ENCODE results near the gene PLAAT3. TPM values are rescaled to one million over a fixed set of nuclear protein-coding genes. Genes with fewer than 3 reads are reported as not detected.
A peak's percentile ranks its signal among the peaks of the same experiment; 100 is the strongest.
"Not testable (repeated sequence)": the region's sequence is repeated elsewhere in the genome, so short reads cannot be mapped to it uniquely, and the experiment has no call there.

PLAAT3 gene
- total RNA-seq, 2 experiments from 2014 or later: 9.7 to 10.4 TPM

GRCh38 chr11:63583357-63583677 is 30.9 kb downstream of the PLAAT3 start:
- Mint-ChIP-seq H3K27ac (no peak overlapping the region), H3K36me3 (ENCODE audit: low read depth) (peaks cover 35% of the 10 kb centered on the region), H3K27me3 (ENCODE audit: low read depth) (no peaks in the 10 kb centered on the region), H3K4me1 (ENCODE audit: low read depth) (peaks cover 20% of the 10 kb centered on the region), H3K9me3 (ENCODE audit: insufficient read depth) (peaks cover 18% of the 10 kb centered on the region), H3K4me3 (no peak overlapping the region)
- no peak for DNase-seq
- ATAC-seq: no peak
- ChIA-PET CTCF (interaction anchor here (0.7 to 2.2 kb wide), 6 partner anchors 10 to 104 kb away, joined by 3 to 8 read pairs (median 3); no protein-coding TSS in a partner anchor), POLR2A (no interaction called here)

GRCh38 chr11:63581224-63581623 is 33.0 kb downstream of the PLAAT3 start:
- H3K4me1 Mint-ChIP-seq (ENCODE audit: low read depth): peaks cover 20% of the 10 kb centered on the region
- peaks cover 18% of the 10 kb centered on the region for H3K9me3 Mint-ChIP-seq (ENCODE audit: insufficient read depth)
- H3K4me3 Mint-ChIP-seq; DNase-seq; H3K27ac Mint-ChIP-seq; POLR2A ChIA-PET; ATAC-seq; H3K27me3 Mint-ChIP-seq (ENCODE audit: low read depth): not testable (repeated sequence)
- CTCF ChIA-PET: interaction anchor here (1.2 to 1.6 kb wide), 2 partner anchors 54 to 101 kb away, joined by 3 to 4 read pairs; no protein-coding TSS in a partner anchor
- peaks cover 37% of the 10 kb centered on the region for H3K36me3 Mint-ChIP-seq (ENCODE audit: low read depth)

DNA sequence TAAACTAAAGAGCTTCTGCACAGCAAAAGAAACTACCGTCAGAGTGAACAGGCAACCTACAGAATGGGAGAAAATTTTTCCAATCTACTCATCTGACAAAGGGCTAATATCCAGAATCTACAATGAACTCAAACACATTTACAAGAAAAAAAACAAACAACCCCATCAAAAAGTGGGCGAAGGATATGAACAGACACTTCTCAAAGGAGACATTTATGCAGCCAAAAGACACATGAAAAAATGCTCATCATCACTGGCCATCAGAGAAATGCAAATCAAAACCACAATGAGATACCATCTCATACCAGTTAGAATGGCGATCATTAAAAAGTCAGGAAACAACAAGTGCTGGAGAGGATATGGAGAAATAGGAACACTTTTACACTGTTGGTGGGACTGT is 35.4 kb downstream of the PLAAT3 start:
- DNase-seq; H3K27ac Mint-ChIP-seq; H3K27me3 Mint-ChIP-seq (ENCODE audit: low read depth); CTCF ChIA-PET; H3K4me3 Mint-ChIP-seq; ATAC-seq; POLR2A ChIA-PET: not testable (repeated sequence)
- peaks cover 18% of the 10 kb centered on the region for H3K9me3 Mint-ChIP-seq (ENCODE audit: insufficient read depth)
- H3K36me3 Mint-ChIP-seq (ENCODE audit: low read depth): peaks cover 48% of the 10 kb centered on the region
- H3K4me1 Mint-ChIP-seq (ENCODE audit: low read depth): peaks cover 34% of the 10 kb centered on the region

- peaks cover 2% of the 10 kb centered on the region for H3K27me3 Mint-ChIP-seq (ENCODE audit: low read depth)
- ATAC-seq (no peak), DNase-seq (no peak)
- ChIA-PET POLR2A (interaction anchor here (1.0 to 1.9 kb wide), 6 partner anchors 11 to 734 kb away, joined by 3 to 8 read pairs (median 4); partner anchors contain the start of gene PLAAT2), CTCF (interaction anchor here (0.6 to 2.2 kb wide), 7 partner anchors 22 to 96 kb away, joined by 3 to 10 read pairs (median 3); no protein-coding TSS in a partner anchor)
- peaks cover 26% of the 10 kb centered on the region for H3K36me3 Mint-ChIP-seq (ENCODE audit: low read depth)
- no peaks in the 10 kb centered on the region for H3K9me3 Mint-ChIP-seq (ENCODE audit: insufficient read depth)
- peak overlapping the region; percentile 82 for H3K27ac Mint-ChIP-seq
- H3K4me1 Mint-ChIP-seq (ENCODE audit: low read depth): peaks cover 21% of the 10 kb centered on the region
- peak overlapping the region; percentile 66 for H3K4me3 Mint-ChIP-seq
Observed at GRCh38 chr11:63574856-63575602, 39.2 kb downstream of the PLAAT3 start.

DNA sequence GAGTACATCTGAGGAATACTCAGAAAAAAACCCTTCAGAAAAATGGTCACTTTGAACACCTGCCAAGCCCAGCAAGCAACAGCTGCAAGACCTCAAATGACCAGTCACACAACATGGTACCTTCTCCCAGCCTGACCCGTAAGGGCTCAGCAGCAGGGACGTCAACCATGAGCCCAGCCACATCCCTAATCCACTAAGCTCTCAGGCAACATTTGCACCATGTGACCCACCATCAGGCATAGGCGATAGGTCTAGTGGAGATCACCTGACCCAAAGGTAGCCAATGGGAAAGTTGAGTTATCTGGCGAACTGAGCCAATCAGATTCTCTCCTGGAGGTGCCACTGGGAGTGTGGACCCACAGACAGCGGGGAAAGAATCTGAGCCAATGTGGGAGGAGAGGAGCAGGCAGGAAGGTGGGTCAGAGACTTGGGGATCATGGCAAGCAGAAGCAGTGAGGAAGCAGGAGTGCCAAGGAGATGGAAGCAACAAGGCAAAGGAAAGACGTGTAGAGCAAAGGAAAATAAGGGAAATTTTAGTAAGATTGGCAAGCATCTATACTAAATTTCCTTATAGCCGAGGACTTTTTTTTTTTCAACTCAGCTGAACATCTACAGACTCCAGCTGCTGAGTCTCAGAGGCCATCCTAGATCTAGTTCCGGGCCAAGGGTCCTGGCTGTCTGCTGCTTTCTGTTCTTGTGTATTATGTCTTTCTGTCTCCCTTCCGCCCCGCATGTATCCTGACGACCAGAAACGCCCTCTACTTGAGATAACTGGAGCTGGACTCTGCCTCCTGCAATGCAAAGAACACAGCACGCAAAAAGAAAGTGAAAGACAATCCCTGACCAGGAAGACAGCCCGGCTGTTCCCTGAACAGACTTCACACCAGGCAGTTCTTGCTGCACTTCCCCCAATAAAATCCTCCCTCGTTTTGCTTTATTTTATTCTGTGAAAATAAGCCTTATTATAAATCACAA is 40.1 kb downstream of the PLAAT3 start:
- ChIA-PET CTCF (interaction anchor here (0.7 to 2.2 kb wide), 7 partner anchors 9 to 95 kb away, joined by 3 to 10 read pairs (median 3); no protein-coding TSS in a partner anchor), POLR2A (interaction anchor here (1.0 to 1.9 kb wide), 6 partner anchors 10 to 733 kb away, joined by 3 to 8 read pairs (median 4); partner anchors contain the start of gene PLAAT2)
- Mint-ChIP-seq H3K36me3 (ENCODE audit: low read depth) (peaks cover 21% of the 10 kb centered on the region), H3K4me1 (ENCODE audit: low read depth) (peaks cover 21% of the 10 kb centered on the region), H3K27me3 (ENCODE audit: low read depth) (peaks cover 2% of the 10 kb centered on the region), H3K4me3 (peak overlapping the region; percentile 66), H3K27ac (peak overlapping the region; percentile 82), H3K9me3 (ENCODE audit: insufficient read depth) (no peaks in the 10 kb centered on the region)
- peak; percentile 95 for ATAC-seq
- DNase-seq: peak; percentile 73

GRCh38 chr11:63572026-63572688 is 42.1 kb downstream of the PLAAT3 start:
- Mint-ChIP-seq H3K9me3 (ENCODE audit: insufficient read depth) (no peaks in the 10 kb centered on the region), H3K27ac (no peak overlapping the region), H3K27me3 (ENCODE audit: low read depth) (peaks cover 2% of the 10 kb centered on the region), H3K36me3 (ENCODE audit: low read depth) (peaks cover 15% of the 10 kb centered on the region), H3K4me1 (ENCODE audit: low read depth) (peaks cover 32% of the 10 kb centered on the region), H3K4me3 (no peak overlapping the region)
- ATAC-seq (no peak), DNase-seq (no peak)
- POLR2A ChIA-PET: no interaction called here
- CTCF ChIA-PET: no interaction called here

GRCh38 chr11:63569570-63569969 is 44.7 kb downstream of the PLAAT3 start:
- Mint-ChIP-seq H3K27me3 (ENCODE audit: low read depth) (peaks cover 2% of the 10 kb centered on the region), H3K9me3 (ENCODE audit: insufficient read depth) (no peaks in the 10 kb centered on the region), H3K36me3 (ENCODE audit: low read depth) (peaks cover 11% of the 10 kb centered on the region), H3K4me3 (no peak overlapping the region), H3K27ac (no peak overlapping the region), H3K4me1 (ENCODE audit: low read depth) (peaks cover 40% of the 10 kb centered on the region)
- no peak for ATAC-seq
- no peak for DNase-seq
- POLR2A ChIA-PET: no interaction called here
- CTCF ChIA-PET: no interaction called here

DNA sequence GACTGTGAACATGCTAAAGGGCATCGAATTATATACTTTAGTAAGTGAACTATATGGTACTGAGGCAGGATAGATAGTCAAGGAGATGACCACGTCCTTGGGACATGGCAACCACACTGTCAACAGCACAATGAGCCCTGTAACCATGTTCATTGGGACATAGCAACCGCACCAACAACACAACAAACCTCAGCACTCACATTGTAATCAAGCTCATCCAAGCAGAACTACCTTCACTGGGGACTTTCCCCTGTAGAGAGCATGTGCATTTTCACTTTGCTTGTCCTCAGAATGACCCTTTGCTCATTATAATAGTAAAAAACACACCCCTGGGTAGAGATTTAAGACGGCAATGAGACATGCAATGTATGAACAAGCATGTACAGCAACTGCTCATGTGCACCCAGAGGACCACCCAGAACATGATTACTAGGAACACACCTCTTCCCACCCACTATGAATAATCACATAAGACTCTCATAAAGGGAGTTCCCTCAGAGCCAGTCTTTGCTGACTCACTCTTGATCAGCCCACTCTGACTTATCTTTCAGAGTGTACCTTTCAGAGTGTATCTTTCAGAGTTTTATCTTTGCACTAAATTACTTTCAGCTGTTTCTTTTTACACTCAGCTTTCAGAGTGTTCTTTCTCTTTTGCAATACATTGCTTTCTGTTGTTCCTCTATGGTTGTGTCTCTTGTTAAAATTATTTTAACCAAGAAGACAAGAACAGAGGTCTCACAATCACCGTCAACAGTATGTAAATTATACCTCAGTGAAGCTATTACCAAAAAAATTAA is 47.0 kb downstream of the PLAAT3 start:
- Mint-ChIP-seq H3K27me3 (ENCODE audit: low read depth) (peaks cover 2% of the 10 kb centered on the region), H3K27ac (peak overlapping the region; percentile 74), H3K4me1 (ENCODE audit: low read depth) (peaks cover 48% of the 10 kb centered on the region), H3K4me3 (peak overlapping the region; percentile 12), H3K36me3 (ENCODE audit: low read depth) (no peaks in the 10 kb centered on the region), H3K9me3 (ENCODE audit: insufficient read depth) (no peaks in the 10 kb centered on the region)
- ATAC-seq (peak; percentile 81), DNase-seq (peak; percentile 66)
- POLR2A ChIA-PET: interaction anchor here (0.6 to 5.5 kb wide), 7 partner anchors 8 to 685 kb away, joined by 3 to 27 read pairs (median 4); partner anchors contain the start of gene PLAAT4
- CTCF ChIA-PET: interaction anchor here (1.2 to 6.4 kb wide), 8 partner anchors 8 to 88 kb away, joined by 3 to 39 read pairs (median 6); partner anchors contain the start of gene PLAAT4

- ATAC-seq (no peak), DNase-seq (no peak)
- Mint-ChIP-seq H3K4me1 (ENCODE audit: low read depth) (peaks cover 64% of the 10 kb centered on the region), H3K27me3 (ENCODE audit: low read depth) (no peaks in the 10 kb centered on the region), H3K27ac (peak overlapping the region; percentile 75), H3K4me3 (no peak overlapping the region), H3K9me3 (ENCODE audit: insufficient read depth) (no peaks in the 10 kb centered on the region), H3K36me3 (ENCODE audit: low read depth) (no peaks in the 10 kb centered on the region)
- ChIA-PET CTCF (interaction anchor here (2.1 to 6.4 kb wide), 2 partner anchors 12 to 28 kb away, joined by 8 to 39 read pairs; partner anchors contain the start of gene PLAAT4), POLR2A (interaction anchor here (1.0 to 5.5 kb wide), 2 partner anchors 11 to 29 kb away, joined by 3 to 27 read pairs; partner anchors contain the start of gene PLAAT4)
Observed at GRCh38 chr11:63564784-63565350, 49.4 kb downstream of the PLAAT3 start.

DNA sequence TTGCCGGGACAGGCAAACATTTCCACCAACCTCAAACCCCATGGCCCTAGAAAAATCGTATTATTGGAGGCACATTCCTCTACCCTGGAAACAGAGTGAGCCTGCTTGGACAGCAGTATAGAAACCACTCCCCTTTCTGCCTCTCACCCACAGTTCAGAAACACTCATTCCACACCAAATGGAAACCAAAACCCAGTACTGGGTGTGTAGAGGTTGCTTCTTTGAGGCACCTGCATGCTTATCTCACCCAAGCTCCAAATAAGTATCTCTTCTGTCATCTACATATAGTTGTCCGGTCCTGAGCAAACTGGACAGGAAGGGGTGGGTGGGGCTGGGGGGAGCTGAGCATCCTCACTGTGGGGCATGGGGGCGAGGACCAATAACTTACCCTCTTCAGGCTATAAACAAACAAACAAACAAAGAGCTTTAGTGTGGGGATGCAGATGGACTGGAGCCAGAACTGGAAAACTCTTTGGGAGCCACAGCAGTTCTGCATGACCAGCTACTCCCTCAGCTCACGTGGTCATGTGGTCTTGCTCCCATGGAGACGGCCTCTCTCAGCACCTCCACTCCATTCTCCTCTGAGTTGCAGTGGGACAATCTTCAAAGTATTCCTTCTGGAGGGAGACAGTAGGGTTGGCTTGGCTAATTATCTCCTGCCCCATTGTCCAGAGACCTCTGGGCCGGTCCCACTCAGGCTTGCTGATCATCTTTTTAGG is 50.0 kb downstream of the PLAAT3 start:
- Mint-ChIP-seq H3K36me3 (ENCODE audit: low read depth) (no peaks in the 10 kb centered on the region), H3K9me3 (ENCODE audit: insufficient read depth) (no peaks in the 10 kb centered on the region), H3K27me3 (ENCODE audit: low read depth) (no peaks in the 10 kb centered on the region), H3K27ac (peak overlapping the region; percentile 75), H3K4me1 (ENCODE audit: low read depth) (peaks cover 66% of the 10 kb centered on the region), H3K4me3 (no peak overlapping the region)
- POLR2A ChIA-PET: interaction anchor here (0.6 to 5.5 kb wide), 5 partner anchors 10 to 28 kb away, joined by 3 to 27 read pairs (median 4); partner anchors contain the start of gene PLAAT4
- ATAC-seq: peak; percentile 65
- CTCF ChIA-PET: interaction anchor here (2.1 to 6.4 kb wide), 2 partner anchors 11 to 27 kb away, joined by 8 to 39 read pairs; partner anchors contain the start of gene PLAAT4
- DNase-seq: peak; percentile 59

Measured in activated CD8-positive, alpha-beta T cell treated with anti-CD3 and anti-CD28 coated beads, Interleukin-2, amount 10 ng/mL, durations not matched to agents 7 days and 5 days (primary cell).